ENCODE results near the gene SMIM43.

DNA sequence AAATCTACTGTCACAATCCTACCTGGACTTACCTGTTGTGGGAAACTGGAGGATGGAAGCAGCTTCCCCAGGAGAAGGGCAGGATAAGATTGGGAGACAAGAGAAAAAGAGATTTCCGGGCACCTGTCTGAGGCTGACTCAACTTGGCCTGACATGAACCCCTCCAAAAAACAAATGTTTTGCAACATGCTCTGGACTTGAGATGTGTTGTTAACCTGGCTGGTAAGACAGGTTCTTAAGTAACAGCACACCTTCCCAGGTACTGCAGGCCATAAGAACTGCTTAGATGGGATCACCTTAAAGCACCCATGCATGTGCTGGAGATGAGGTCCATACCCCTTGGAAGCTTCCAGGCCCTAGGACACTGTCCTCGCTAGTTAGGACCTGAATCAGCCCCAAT, 4.4 kb upstream of the SMIM43 start:
- TF ChIP-seq CTCF (IDR thresholded peaks at IDR 0.05; ENCODE audit: insufficient read depth, low read length): no peak
- TF ChIP-seq REST (IDR thresholded peaks at IDR 0.05; ENCODE audit: insufficient replicate concordance, low read depth): no peak
- TF ChIP-seq POLR2AphosphoS5 (IDR thresholded peaks at IDR 0.05; ENCODE audit: low read depth): no peak

All from HL-60 (cell line).